Neuronal stem cell (in vitro differentiated cells): ENCODE data around the gene SYNPO2.

Source experiments
- DNase-seq: peaks from one replicate; pipeline ENCODE4 v3.0.0-alpha.2; 2013; ENCODE audit warnings: low spot score
- H2AFZ ChIP-seq: one replicate; pipeline ENCODE4 v1.6.1; 2013; ENCODE audit warnings: mild to moderate bottlenecking, low read length, inconsistent platforms
- H2AK5ac ChIP-seq: 2 replicates; pipeline ENCODE4 v1.6.1; 2013; ENCODE audit warnings: low read depth, mild to moderate bottlenecking, inconsistent platforms, low read length, moderate library complexity, mixed read lengths
- H2BK120ac ChIP-seq: 2 replicates; pipeline ENCODE4 v1.6.1; 2013; ENCODE audit warnings: low read depth, mild to moderate bottlenecking, inconsistent platforms, low read length, moderate library complexity, mixed read lengths
- H2BK12ac ChIP-seq: one replicate; pipeline ENCODE4 v1.6.1; 2013; ENCODE audit warnings: low read length, inconsistent platforms
- H2BK15ac ChIP-seq: 2 replicates; pipeline ENCODE4 v1.6.1; 2013; ENCODE audit warnings: mild to moderate bottlenecking, low read length, inconsistent platforms, mixed read lengths
- H2BK5ac ChIP-seq: one replicate; pipeline ENCODE4 v1.6.1; 2013; ENCODE audit warnings: inconsistent platforms, mild to moderate bottlenecking, low read length, moderate library complexity
- H3K14ac ChIP-seq: one replicate; pipeline ENCODE4 v1.6.1; 2013; ENCODE audit warnings: low read length, inconsistent platforms
- H3K18ac ChIP-seq: 2 replicates; pipeline ENCODE4 v1.6.1; 2013; ENCODE audit warnings: low read length, inconsistent platforms
- H3K23ac ChIP-seq: 2 replicates; pipeline ENCODE4 v1.6.1; 2013; ENCODE audit warnings: low read depth, mild to moderate bottlenecking, mixed read lengths, low read length, inconsistent platforms; ENCODE audit not compliant: poor library complexity
- H3K27ac ChIP-seq: replicated peaks from 3 replicates; pipeline ENCODE4 v1.5.1; 2013; ENCODE audit warnings: low read length, inconsistent platforms
- H3K27me3 ChIP-seq, 3 experiments: 2 replicates each; pipeline ENCODE4 v1.6.1; 2013; ENCODE audit warnings: low read length in 3 of 3, mild to moderate bottlenecking in 2 of 3, inconsistent platforms in 1 of 3, low read depth in 1 of 3, mixed read lengths in 1 of 3, moderate library complexity in 1 of 3; ENCODE audit not compliant: control insufficient read depth in 3 of 3, insufficient read depth in 3 of 3
- H3K36me3 ChIP-seq, 2 donors: replicated peaks in 1 of 2; 2 replicates each; pipeline ENCODE4 v1.6.1; 2013; ENCODE audit warnings: low read length in 2 of 2; ENCODE audit not compliant: control insufficient read depth in 2 of 2, insufficient read depth in 2 of 2
- H3K4ac ChIP-seq: 2 replicates; pipeline ENCODE4 v1.6.1; 2013; ENCODE audit warnings: inconsistent platforms, mild to moderate bottlenecking, low read length, moderate library complexity
- H3K4me1 ChIP-seq, 2 donors: 1 replicate in 1 of 2; 2 replicates in 1 of 2; pipeline ENCODE4 v1.6.1; 2013; ENCODE audit warnings: low read length in 2 of 2, low read depth in 1 of 2; ENCODE audit not compliant: control insufficient read depth in 2 of 2, insufficient read depth in 1 of 2
- H3K4me2 ChIP-seq: one replicate; pipeline ENCODE4 v1.6.1; 2013; ENCODE audit warnings: mild to moderate bottlenecking, low read length, inconsistent platforms; ENCODE audit not compliant: insufficient read depth, poor library complexity, severe bottlenecking
- H3K4me3 ChIP-seq, 2 donors: 2 replicates each; pipeline ENCODE4 v1.5.1; 2013; ENCODE audit warnings: low read length in 2 of 2, mild to moderate bottlenecking in 2 of 2, inconsistent platforms in 1 of 2, moderate library complexity in 1 of 2
- H3K79me1 ChIP-seq: one replicate; pipeline ENCODE4 v1.6.1; 2013; ENCODE audit warnings: low read depth, mild to moderate bottlenecking, inconsistent platforms, low read length, moderate library complexity
- H3K9ac ChIP-seq: one replicate; pipeline ENCODE4 v1.6.1; 2013; ENCODE audit warnings: mild to moderate bottlenecking, low read depth, low read length, inconsistent platforms; ENCODE audit not compliant: poor library complexity
- H3K9me3 ChIP-seq, 2 donors: replicated peaks in 1 of 2; 2 replicates each; pipeline versions ENCODE3 to v1.6.1; 2013; ENCODE audit warnings: low read length in 2 of 2, mild to moderate bottlenecking in 2 of 2, inconsistent platforms in 1 of 2, low read depth in 1 of 2, mixed read lengths in 1 of 2, moderate library complexity in 1 of 2; ENCODE audit not compliant: control insufficient read depth in 2 of 2, insufficient read depth in 1 of 2
- H4K8ac ChIP-seq: one replicate; pipeline ENCODE4 v1.6.1; 2013; ENCODE audit warnings: low read depth, mild to moderate bottlenecking, inconsistent platforms, low read length, moderate library complexity
- H4K91ac ChIP-seq: one replicate; pipeline ENCODE4 v1.6.1; 2013; ENCODE audit warnings: low read length, low read depth, mild to moderate bottlenecking, inconsistent platforms; ENCODE audit not compliant: poor library complexity
- WGBS, 2 donors: extraction: QIAGEN DNeasy Blood & Tissue Kit; methylation state at CpG; one replicate each; pipeline ENCODE4 v1.1.7; 2013; ENCODE audit warnings: missing lambda C conversion rate in 2 of 2, mixed read lengths in 1 of 2; ENCODE audit not compliant: insufficient read length in 2 of 2, insufficient replicate concordance in 1 of 2; ENCODE audit errors: extremely low coverage in 2 of 2; 5-methylcytosine and 5-hydroxymethylcytosine counted together

SYNPO2 gene

GRCh38 chr4:118910221-118910620, 21.6 kb downstream of the SYNPO2 start:
- Histone ChIP-seq H3K4me1 (no peaks in the 10 kb centered on the region), H3K14ac (no peak overlapping the region), H3K27ac (no peak overlapping the region), H3K18ac (no peak overlapping the region), H3K9me3 (no peaks in the 10 kb centered on the region), H4K8ac (no peak overlapping the region), H3K4me3 (no peak overlapping the region), H2AK5ac (no peak overlapping the region), H2AFZ (peak overlapping the region; percentile 26), H3K23ac (no peak overlapping the region), H3K79me1 (no peaks in the 10 kb centered on the region), H2BK12ac (no peak overlapping the region), H3K36me3 (no peaks in the 10 kb centered on the region), H4K91ac (no peak overlapping the region), H3K9ac (no peak overlapping the region), H2BK15ac (no peak overlapping the region), H3K4ac (no peak overlapping the region), H3K4me2 (no peak overlapping the region), H2BK5ac (no peak overlapping the region), H3K27me3 (no peaks in the 10 kb centered on the region), H2BK120ac (no peak overlapping the region)
- no peak for DNase-seq
- WGBS, 2 donors: no CpG with 5 or more reads among the region's 3 CpGs

GRCh38 chr4:118911238-118911703, 22.6 kb downstream of the SYNPO2 start:
- H4K91ac ChIP-seq: no peak overlapping the region
- H3K27ac ChIP-seq: no peak overlapping the region
- no peak overlapping the region for H3K4me2 ChIP-seq
- H2BK12ac ChIP-seq: no peak overlapping the region
- no peak overlapping the region for H3K18ac ChIP-seq
- no CpG with 5 or more reads among the region's 3 CpGs for WGBS, 2 donors
- no peaks in the 10 kb centered on the region for H3K27me3 ChIP-seq
- no peak overlapping the region for H2BK120ac ChIP-seq
- H3K9me3 ChIP-seq: no peaks in the 10 kb centered on the region
- H2BK5ac ChIP-seq: no peak overlapping the region
- DNase-seq: no peak
- H2BK15ac ChIP-seq: no peak overlapping the region
- no peak overlapping the region for H2AFZ ChIP-seq
- H4K8ac ChIP-seq: no peak overlapping the region
- no peak overlapping the region for H3K14ac ChIP-seq
- H3K79me1 ChIP-seq: no peaks in the 10 kb centered on the region
- no peaks in the 10 kb centered on the region for H3K36me3 ChIP-seq
- no peak overlapping the region for H3K9ac ChIP-seq
- no peaks in the 10 kb centered on the region for H3K4me1 ChIP-seq
- H2AK5ac ChIP-seq: no peak overlapping the region
- no peak overlapping the region for H3K4ac ChIP-seq
- no peak overlapping the region for H3K4me3 ChIP-seq
- H3K23ac ChIP-seq: no peak overlapping the region

DNA sequence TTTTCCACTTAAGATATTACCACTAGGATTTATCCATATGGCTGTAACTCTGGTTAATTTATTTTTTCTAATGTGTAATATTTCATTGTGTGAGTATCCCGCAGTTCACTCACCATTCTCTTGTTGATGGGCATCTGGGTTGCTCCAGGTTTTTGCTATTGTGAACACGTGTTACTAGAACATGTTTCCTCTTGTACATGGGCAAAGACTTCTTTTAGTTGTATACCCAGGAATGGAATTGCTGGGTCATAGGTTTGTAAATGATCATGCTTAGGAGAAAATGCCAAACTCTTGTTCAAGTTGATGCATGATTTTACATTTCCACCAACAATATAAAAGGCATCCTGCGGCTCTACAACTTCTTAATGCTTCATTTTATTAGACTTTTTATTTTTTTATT, 26.8 kb downstream of the SYNPO2 start:
- H4K91ac ChIP-seq: no peak overlapping the region
- H2BK5ac ChIP-seq: no peak overlapping the region
- no peaks in the 10 kb centered on the region for H3K27me3 ChIP-seq
- no peak overlapping the region for H3K4me2 ChIP-seq
- no peak overlapping the region for H2BK120ac ChIP-seq
- no peak overlapping the region for H3K23ac ChIP-seq
- no peak overlapping the region for H3K4me3 ChIP-seq
- DNase-seq: no peak
- no peaks in the 10 kb centered on the region for H3K9me3 ChIP-seq
- H3K4me1 ChIP-seq: no peaks in the 10 kb centered on the region
- H2AK5ac ChIP-seq: no peak overlapping the region
- no peak overlapping the region for H3K18ac ChIP-seq
- no peak overlapping the region for H3K27ac ChIP-seq
- no peak overlapping the region for H4K8ac ChIP-seq
- no CpG with 5 or more reads among the region's 3 CpGs for WGBS, 2 donors
- H3K9ac ChIP-seq: no peak overlapping the region
- no peak overlapping the region for H2AFZ ChIP-seq
- H3K14ac ChIP-seq: no peak overlapping the region
- H2BK15ac ChIP-seq: no peak overlapping the region
- H3K36me3 ChIP-seq: no peaks in the 10 kb centered on the region
- no peak overlapping the region for H2BK12ac ChIP-seq
- no peaks in the 10 kb centered on the region for H3K79me1 ChIP-seq
- no peak overlapping the region for H3K4ac ChIP-seq

GRCh38 chr4:118916691-118917289, 28.1 kb downstream of the SYNPO2 start:
- Histone ChIP-seq H3K4me2 (no peak overlapping the region), H2AFZ (no peak overlapping the region), H3K14ac (no peak overlapping the region), H3K4me3 (no peak overlapping the region), H2BK5ac (no peak overlapping the region), H3K79me1 (no peaks in the 10 kb centered on the region), H3K27me3 (no peaks in the 10 kb centered on the region), H2AK5ac (no peak overlapping the region), H3K27ac (no peak overlapping the region), H3K18ac (no peak overlapping the region), H2BK15ac (no peak overlapping the region), H3K4ac (no peak overlapping the region), H2BK120ac (no peak overlapping the region), H2BK12ac (no peak overlapping the region), H4K8ac (no peak overlapping the region), H4K91ac (no peak overlapping the region), H3K23ac (no peak overlapping the region), H3K4me1 (no peaks in the 10 kb centered on the region), H3K9ac (no peak overlapping the region), H3K9me3 (no peaks in the 10 kb centered on the region), H3K36me3 (no peaks in the 10 kb centered on the region)
- no peak for DNase-seq
- WGBS, 2 donors: no CpG with 5 or more reads among the region's 9 CpGs
